Esophagus muscularis mucosa (tissue), 4 donors: ENCODE measurements around the gene PARD3B. TPM values are rescaled to one million over a fixed set of nuclear protein-coding genes. Genes with fewer than 3 reads are reported as not detected.

Experiments used
- DNase-seq: peaks from one replicate; pipeline ENCODE4 v3.0.0-alpha.2; 2017; ENCODE audit errors: extremely low spot score
- H3K27ac ChIP-seq, 4 donors: fragments of 200-600 bp; sonication (generic); replicated peaks in 1 of 4; 1 replicate in 3 of 4; 2 replicates in 1 of 4; pipeline ENCODE4 v1.5.1; 2016 to 2019; ENCODE audit warnings: mild to moderate bottlenecking in 1 of 4
- H3K27me3 ChIP-seq, 4 donors: fragments of 200-600 bp; sonication (generic); one replicate each; pipeline versions ENCODE4 v1.5.1 to v1.6.0; 2016 to 2019
- H3K36me3 ChIP-seq, 4 donors: fragments of 200-600 bp; sonication (generic); one replicate each; pipeline ENCODE4 v1.5.1; 2016 to 2019
- H3K4me1 ChIP-seq, 4 donors: fragments of 200-600 bp; sonication (generic); one replicate each; pipeline ENCODE4 v1.5.1; 2016 to 2019
- H3K4me3 ChIP-seq, 4 donors: fragments of 200-600 bp; sonication (generic); 1 replicate in 2 of 4; 2 replicates in 2 of 4; pipeline ENCODE4 v1.5.1; 2016 to 2019; ENCODE audit warnings: mild to moderate bottlenecking in 4 of 4, moderate library complexity in 1 of 4
- H3K9me3 ChIP-seq, 4 donors: fragments of 200-600 bp; sonication (generic); 1 replicate in 3 of 4; 2 replicates in 1 of 4; pipeline ENCODE4 v1.5.1; 2016 to 2019
- CTCF ChIP-seq, 3 experiments: fragments of 200-600 bp in 2 of 3; fragments of 450-650 bp in 1 of 3; sonication (generic) in 2 of 3; IDR thresholded peaks; one replicate each; pipeline ENCODE4 v1.5.1; 2017 to 2019; ENCODE audit warnings: antibody characterized with exemption in 3 of 3, mild to moderate bottlenecking in 2 of 3, moderate library complexity in 1 of 3
- EP300 ChIP-seq: sonication (generic); formaldehyde crosslinking; IDR thresholded peaks from one replicate; pipeline ENCODE4 v1.6.1; 2017; ENCODE audit warnings: antibody characterized with exemption
- POLR2A ChIP-seq: fragments of 450-650 bp; IDR thresholded peaks from one replicate; pipeline ENCODE4 v1.6.1; 2017; ENCODE audit warnings: antibody characterized with exemption, moderate library complexity, mild to moderate bottlenecking, low read depth
- POLR2AphosphoS5 ChIP-seq, 2 donors: sonication (generic); formaldehyde crosslinking; IDR thresholded peaks; one replicate each; pipeline ENCODE4 v1.6.1; 2017; ENCODE audit warnings: antibody characterized with exemption in 2 of 2
- WGBS: methylation state at CpG from one replicate; pipeline ENCODE4 v1.1.5; 2018; 5-methylcytosine and 5-hydroxymethylcytosine counted together
- intact Hi-C: fragments of 100-400 bp; cut with DNase I; formaldehyde crosslinking; loops from one replicate; pipeline ENCODE4 v1.15.1; 2023
- total RNA-seq, 4 donors: library from RNA; depleted of rRNA; stranded (reverse); fragments of >200 nt; gene quantifications; one replicate each; pipeline versions ENCODE4 v1.1.0 to v1.2.1, GENCODE V29; 2016

Gene PARD3B
- total RNA-seq, 4 donors from 2014 or later, result 24.2 to 40.8 (median 32.5) TPM

- Histone ChIP-seq H3K4me3 (no peak overlapping the region), H3K9me3 (no peaks in the 10 kb centered on the region), H3K36me3 (no peaks in the 10 kb centered on the region), H3K4me1 (peaks cover 0 to 3% (median 0%) of the 10 kb centered on the region in 4 donors), H3K27ac (no peak overlapping the region), H3K27me3 (no peaks in the 10 kb centered on the region)
- WGBS, result 87% methylated on average over 5 of the region's 5 CpGs
- TF ChIP-seq POLR2AphosphoS5 (IDR thresholded peaks at IDR 0.05), result no peak
- no peak for TF ChIP-seq EP300
- TF ChIP-seq CTCF (IDR thresholded peaks at IDR 0.05), result no peak
- no peak for TF ChIP-seq POLR2A
- intact Hi-C loops, result no loop called here
- DNase-seq, result no peak
These were observed 205.1 kb downstream of the PARD3B start for GRCh38 chr2:204750389-204750788.

- intact Hi-C loops, result no loop called here
- TF ChIP-seq CTCF (IDR thresholded peaks at IDR 0.05), result no peak
- TF ChIP-seq POLR2AphosphoS5 (IDR thresholded peaks at IDR 0.05), result no peak
- no peak for TF ChIP-seq EP300
- TF ChIP-seq POLR2A, result no peak
- H3K27me3 ChIP-seq, result no peaks in the 10 kb centered on the region
These were observed 206.2 kb downstream of the PARD3B start for GRCh38 chr2:204751472-204751871.

GRCh38 chr2:204753841-204754240 is 208.6 kb downstream of the PARD3B start:
- intact Hi-C loops, result no loop called here
- peaks cover 0 to 3% (median 0%) of the 10 kb centered on the region in 4 donors for H3K4me1 ChIP-seq
- no peaks in the 10 kb centered on the region for H3K27me3 ChIP-seq
- H3K36me3 ChIP-seq, result no peaks in the 10 kb centered on the region
- no peaks in the 10 kb centered on the region for H3K9me3 ChIP-seq
- no peak for DNase-seq
- no peak overlapping the region for H3K27ac ChIP-seq
- H3K4me3 ChIP-seq, result no peak overlapping the region
- 97% methylated on average over 1 of the region's 1 CpG for WGBS
- TF ChIP-seq CTCF (IDR thresholded peaks at IDR 0.05) (no peak), EP300 (no peak), POLR2A (no peak), POLR2AphosphoS5 (IDR thresholded peaks at IDR 0.05) (no peak)

More at GRCh38 chr2:204751472-204751871, 206.2 kb downstream of the PARD3B start:
- Histone ChIP-seq H3K9me3 (no peaks in the 10 kb centered on the region), H3K27ac (no peak overlapping the region), H3K4me3 (no peak overlapping the region), H3K4me1 (peaks cover 0 to 3% (median 0%) of the 10 kb centered on the region in 4 donors), H3K36me3 (no peaks in the 10 kb centered on the region)
- DNase-seq, result no peak

- intact Hi-C loops, result no loop called here
- Histone ChIP-seq H3K4me3 (no peak overlapping the region), H3K27me3 (no peaks in the 10 kb centered on the region), H3K4me1 (peaks cover 0 to 3% (median 0%) of the 10 kb centered on the region in 4 donors), H3K27ac (no peak overlapping the region), H3K9me3 (no peaks in the 10 kb centered on the region), H3K36me3 (no peaks in the 10 kb centered on the region)
- TF ChIP-seq CTCF (IDR thresholded peaks at IDR 0.05) (no peak), EP300 (no peak), POLR2AphosphoS5 (IDR thresholded peaks at IDR 0.05) (no peak), POLR2A (no peak)
- DNase-seq, result no peak
- 94% methylated on average over 3 of the region's 3 CpGs for WGBS
These were observed 209.6 kb downstream of the PARD3B start for GRCh38 chr2:204754898-204755297.
